GM12891 (cell line): ENCODE results near the gene GPC6.

Source experiments
- PAX5 ChIP-seq: IDR thresholded peaks from 2 replicates; pipeline ENCODE4 v1.6.1; 2011; ENCODE audit warnings: low read length, moderate library complexity, mild to moderate bottlenecking; ENCODE audit not compliant: insufficient read depth, severe bottlenecking
- POLR2A ChIP-seq: IDR thresholded peaks from 2 replicates; pipeline ENCODE4 v1.6.1; 2011; ENCODE audit warnings: low read depth, low read length, control low read depth
- POLR2AphosphoS5 ChIP-seq: IDR thresholded peaks from 2 replicates; pipeline ENCODE4 v1.6.1; 2011; ENCODE audit warnings: low read depth, low read length, control low read depth
- TAF1 ChIP-seq: IDR thresholded peaks from 2 replicates; pipeline ENCODE4 v1.6.1; 2011; ENCODE audit warnings: low read depth, low read length, control low read depth

- TF ChIP-seq POLR2A = no peak
- no peak for TF ChIP-seq POLR2AphosphoS5
- no peak for TF ChIP-seq TAF1
- TF ChIP-seq PAX5 = no peak
Observed at GRCh38 chr13:94329277-94329676, 1102.7 kb downstream of the GPC6 start.
